Ramos (cell line): ENCODE measurements around the gene IFT43.

Source experiments
- in situ Hi-C: fragments of 300-500 bp; cut with MboI; formaldehyde crosslinking; loops from one replicate; pipeline ENCODE4 v1.14.3; 2022; ENCODE audit warnings: low sequenced_read_pairs; ENCODE audit not compliant: unreplicated experiment

IFT43 gene

DNA sequence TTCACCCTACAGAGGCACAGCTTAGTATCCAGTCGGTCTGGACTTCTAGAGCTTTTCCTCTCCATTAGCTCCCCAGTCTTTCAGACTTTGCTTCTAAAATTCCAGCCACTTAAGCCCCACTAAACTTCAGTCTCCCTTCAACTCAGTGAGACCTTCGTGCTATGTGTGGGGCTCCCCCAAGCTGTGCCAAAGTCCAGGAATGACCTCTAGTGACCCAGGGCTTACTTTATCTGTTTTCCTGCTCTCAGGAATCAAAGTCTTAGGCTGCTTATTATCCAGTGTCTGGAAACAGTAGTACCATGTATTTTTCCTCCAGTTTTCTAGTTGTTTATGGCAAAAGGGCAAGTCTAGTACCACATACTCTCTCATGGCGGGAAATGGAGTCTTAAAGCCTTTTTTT lies 77.8 kb downstream of the IFT43 start:
- in situ Hi-C loops: no loop called here

DNA sequence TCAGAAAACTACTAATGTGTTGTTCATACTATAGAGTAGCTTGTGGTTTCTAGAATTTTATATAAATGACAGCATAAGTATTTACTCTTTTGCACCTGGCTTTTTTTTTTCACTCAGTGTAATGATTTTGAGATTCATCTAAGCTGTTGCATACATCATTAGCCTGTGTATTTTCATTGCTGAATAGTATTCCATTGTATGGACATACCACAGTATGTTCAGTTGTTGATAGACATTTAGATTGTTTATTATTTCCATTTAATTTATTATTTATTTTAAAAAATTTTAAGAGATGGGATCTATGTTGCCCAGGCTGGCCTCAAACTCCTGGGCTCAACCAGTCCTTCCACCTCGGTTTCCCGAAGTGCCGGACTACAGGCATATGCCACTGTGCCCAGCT lies 80.0 kb downstream of the IFT43 start:
- in situ Hi-C loops: no loop called here

DNA sequence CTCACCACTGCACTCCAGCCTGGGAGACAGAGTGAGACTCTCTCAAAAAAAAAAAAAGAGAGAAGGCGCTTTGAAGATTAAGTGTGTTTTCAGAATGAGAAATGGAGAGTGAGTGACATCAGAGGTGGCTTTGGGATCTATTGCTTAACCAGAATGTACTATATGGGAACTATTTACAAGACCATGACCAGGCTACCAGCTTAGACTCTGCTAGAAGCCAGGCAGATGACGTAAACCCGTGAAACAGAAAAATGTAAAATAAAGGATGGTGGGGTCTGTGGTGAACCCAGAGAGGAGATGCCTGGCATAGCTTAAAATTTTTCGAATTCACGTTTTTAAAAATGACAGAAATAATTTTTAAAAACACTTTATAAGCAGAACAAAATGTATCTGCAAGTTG lies 82.0 kb downstream of the IFT43 start:
- in situ Hi-C loops: no loop called here

DNA sequence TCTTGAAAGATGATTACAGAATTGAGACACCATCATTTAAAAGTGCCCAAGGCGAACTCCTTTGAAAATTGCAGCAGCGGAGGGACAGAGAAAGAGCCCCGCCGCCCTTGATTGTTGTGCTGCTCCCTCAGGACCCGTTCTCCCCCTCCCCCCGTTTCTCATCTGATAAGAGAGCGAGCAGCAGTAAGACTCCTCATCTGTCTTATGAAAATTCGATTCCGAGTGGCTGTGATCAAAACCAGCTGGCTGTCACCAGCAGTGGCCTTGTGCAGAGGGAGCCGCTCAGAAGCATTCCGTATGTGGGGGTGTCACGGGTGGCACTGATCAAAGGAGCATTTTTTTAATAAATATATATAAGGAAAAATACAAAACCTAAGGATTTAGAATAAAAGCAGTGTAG lies 88.2 kb downstream of the IFT43 start:
- in situ Hi-C loops: no loop called here

DNA sequence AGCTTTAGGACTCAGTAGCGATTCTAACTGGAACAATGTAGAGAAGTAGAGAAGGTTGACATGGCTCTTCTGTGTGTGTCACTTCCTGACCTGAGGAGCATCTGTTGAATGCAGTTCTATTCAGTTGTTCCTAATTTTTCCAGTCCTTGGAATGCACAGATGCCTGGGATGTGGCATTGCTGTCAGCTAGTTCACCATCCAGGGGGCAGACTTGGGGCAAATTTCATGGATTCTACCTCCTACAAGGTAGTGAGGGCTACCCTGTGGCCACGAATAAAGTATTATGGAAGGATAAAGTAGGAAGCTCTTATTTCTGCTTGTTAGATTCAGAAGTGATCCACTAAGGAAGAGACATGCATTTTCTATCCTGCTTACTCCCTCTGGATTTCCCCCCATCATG lies 91.8 kb downstream of the IFT43 start:
- in situ Hi-C loops: no loop called here

DNA sequence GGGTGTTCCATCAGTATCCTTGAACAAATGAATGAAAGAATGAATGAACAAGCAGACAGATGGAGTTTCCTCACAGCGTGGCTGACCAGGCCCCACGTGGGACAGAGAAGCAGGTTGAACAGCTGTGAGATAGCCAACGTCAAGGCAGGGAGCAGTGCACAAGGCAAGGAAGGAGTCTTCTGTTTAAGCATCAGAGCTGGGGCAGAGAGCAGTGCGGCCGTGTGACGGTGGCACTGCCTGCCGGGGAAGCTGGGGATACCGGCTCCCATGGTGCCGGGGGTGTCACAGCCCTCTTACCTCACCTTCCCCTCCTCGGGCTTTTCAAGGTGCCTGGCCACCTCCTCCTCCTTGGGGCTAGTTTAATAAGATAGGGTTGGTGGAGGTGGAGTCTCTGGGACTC lies 92.9 kb downstream of the IFT43 start:
- in situ Hi-C loops: no loop called here

DNA sequence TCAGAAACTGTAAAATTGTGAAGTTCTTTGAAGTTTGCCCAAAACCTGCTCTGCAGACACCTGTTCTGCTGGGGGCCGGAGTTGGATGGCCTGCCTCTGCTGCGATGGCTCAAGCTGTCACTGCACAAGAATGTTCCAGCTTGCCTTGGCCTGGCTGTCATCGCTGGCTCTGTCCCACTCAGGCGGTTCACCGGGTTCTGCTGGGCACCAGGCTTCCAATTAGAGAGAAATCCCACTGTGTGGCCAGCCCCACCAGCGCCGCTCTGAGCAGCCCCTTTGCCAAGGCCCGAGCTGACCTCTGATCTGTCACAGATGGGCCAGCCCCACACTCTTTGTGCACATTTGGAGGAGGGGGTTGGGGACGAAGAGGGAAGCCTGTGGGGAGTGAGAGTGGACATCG lies 94.5 kb downstream of the IFT43 start:
- in situ Hi-C loops: no loop called here

DNA sequence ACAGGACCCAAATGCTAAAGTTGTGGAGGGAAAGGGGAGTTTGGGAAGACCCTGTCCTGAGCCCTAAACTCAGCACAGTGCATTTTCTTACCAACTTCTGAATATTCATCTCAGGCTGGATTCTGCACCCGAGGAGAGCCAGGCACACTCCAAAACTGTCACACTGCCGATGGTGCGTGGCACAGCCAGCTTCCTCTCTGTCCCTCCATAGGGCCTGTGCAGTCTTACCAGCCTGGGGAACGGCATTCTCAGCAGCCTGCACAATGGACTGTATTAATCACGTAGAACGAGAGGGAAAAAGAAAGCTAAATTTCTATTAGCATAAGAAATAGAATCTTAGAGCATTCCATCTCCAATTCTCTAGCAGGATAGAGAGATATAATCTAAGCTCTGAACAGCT lies 94.9 kb downstream of the IFT43 start:
- in situ Hi-C loops: no loop called here

DNA sequence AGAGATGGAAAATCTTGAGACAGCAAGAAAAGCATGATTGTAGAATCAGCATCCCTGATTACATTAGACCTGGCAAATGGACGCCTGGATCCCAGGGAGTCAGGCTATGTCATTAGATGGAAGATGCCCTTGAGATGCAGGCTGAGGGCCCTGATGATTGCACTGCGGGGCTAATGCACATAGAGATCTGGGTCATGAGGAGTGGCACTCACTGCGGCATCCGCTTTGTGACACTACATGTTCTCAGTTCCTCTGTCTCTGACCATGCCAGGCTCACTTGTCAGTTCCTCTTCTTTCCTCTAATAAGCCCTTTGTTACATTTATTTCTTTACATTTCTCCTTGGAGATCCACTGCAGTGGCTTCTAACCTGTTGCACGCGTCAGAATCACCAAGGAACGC lies 96.1 kb downstream of the IFT43 start:
- in situ Hi-C loops: no loop called here

DNA sequence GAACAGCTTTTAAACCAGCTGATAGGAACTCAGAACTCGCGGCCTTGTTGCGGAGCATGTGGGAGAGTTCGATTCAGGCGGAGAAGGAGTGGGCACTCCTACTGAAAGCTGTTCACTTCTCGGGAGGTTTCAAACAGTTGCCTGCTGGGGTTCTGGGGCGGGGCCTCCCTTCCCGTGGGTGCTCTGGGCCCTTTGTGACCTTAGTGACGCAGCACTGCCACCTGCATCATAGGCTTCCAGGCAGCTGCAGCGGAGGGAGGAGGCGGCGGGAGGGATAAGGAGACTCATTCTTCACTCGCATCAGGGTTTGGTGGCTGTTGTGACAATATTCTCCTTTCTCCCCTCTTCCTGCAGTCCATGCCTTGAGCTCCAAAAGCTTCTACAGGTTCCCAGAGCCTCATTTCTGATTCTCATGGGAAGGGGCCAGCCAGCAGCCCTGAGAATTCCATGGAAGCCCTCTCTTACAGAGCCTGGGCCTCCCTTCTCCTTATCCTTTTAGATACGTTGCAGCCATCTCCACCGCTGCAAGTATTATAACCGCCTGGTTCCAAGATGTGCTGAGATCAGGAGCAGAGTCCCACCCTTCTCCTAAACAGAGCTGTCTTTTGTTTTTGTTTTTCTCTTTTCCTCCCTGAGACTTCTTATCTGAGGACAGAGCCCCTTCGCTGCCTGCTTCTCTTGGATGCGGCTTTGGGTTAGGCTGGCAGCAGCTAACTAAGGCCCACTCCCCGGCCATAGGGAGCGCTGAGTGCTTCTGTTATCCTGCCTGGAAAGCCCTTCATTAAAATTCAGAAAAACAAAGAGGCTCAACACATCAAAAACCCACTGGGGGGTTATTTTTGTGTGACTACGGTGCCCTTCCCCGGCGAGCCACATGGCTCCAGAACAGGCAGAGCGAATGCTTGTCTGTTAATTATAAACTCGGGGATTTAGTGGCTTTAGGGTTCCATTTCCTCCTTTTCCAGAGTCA lies 98.5 kb downstream of the IFT43 start:
- in situ Hi-C loops: no loop called here

DNA sequence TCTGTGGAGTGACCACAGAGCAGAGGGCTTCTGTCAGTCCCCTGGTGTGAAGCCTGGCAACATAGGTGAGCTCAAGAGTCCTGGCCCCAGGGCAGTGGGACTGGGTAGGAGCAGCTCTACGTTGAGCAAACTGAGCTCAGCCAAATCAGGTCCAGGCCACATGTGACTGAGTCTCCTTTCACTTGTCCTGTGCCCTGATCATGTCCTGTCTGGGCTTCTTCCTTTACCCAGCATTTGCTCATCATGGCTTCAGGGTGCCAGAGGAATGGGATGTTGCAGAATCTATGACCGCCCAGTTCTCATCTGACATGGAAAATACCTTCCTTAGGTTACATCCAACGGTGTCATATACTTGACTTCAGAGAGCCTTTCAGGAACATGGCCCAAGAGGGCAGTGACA lies 99.8 kb downstream of the IFT43 start:
- in situ Hi-C loops: no loop called here

DNA sequence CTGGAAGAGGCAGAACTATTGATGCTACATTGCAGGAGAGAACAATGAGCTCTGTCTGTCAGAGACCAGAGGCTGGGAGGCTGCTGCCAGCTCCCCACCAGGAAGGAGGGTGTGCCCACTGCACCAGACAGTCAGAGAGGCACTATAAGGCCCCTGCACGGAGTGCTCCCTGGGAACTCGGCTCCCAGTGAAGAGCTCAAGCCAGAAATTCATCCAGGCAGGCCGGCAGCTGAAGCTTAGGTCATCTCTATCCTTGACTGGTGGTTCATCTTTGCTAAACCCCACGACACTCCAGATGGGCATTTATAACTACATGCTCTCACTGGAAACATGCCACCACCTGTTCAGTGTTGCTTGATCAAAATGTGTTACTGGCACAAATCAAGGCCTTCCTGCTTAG lies 101.1 kb downstream of the IFT43 start:
- in situ Hi-C loops: no loop called here

DNA sequence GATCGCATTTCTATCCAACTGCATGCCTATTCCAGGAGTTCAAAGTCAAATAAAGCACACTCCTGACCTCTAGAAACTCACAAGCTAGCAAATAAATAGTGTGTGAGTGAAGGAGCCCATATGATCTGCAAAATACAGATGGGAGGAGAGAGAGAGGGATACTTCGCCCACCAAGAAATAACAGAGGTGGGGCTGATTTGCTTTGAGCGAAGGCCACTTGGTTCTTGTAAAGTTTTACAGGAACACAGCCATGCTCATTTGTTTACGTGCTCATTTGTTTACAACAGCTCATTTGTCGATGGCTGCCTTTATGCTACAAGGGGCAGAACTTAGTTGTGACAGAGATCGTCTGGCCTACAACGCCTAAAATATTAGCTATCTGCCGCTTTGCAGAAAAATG lies 102.8 kb downstream of the IFT43 start:
- in situ Hi-C loops: no loop called here

DNA sequence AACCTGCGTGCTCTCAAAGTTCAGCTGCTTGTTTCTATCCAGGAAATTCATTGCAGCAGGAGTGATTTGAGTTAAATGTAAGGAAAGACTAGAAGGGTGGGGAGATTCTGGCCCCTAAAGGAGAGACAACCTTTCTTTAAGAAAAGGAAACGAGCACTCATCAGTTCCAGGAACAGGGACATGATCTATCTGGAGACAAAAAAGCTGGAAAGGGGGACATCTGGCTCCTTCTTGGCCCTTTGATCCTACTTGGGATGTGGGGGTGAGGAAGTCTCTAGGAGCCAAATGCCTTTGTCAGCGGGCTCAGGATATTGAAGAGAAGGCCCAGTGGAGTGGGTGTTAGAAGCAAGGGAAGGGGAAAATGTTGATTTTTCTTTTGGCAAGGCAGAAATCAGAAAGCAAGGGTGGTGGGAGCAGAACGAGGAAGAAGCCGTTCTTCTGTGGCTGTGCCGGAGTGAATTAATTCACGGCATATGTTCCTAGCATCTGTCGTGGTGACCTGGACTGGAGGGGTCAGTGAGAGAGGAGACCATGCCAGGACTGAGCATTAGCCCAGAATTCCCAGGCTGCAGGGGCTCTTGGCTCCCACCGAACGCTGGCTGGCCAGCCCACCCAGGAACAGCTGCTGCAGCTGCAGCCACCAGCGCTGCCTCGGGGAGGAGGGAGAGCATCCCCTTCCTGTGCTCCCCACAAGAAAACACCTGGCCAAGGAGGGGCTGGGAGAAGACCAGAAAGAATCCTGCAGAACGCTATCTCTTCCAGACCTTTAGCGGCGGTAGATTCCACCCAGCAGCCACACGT lies 103.4 kb downstream of the IFT43 start:
- in situ Hi-C loops: no loop called here

DNA sequence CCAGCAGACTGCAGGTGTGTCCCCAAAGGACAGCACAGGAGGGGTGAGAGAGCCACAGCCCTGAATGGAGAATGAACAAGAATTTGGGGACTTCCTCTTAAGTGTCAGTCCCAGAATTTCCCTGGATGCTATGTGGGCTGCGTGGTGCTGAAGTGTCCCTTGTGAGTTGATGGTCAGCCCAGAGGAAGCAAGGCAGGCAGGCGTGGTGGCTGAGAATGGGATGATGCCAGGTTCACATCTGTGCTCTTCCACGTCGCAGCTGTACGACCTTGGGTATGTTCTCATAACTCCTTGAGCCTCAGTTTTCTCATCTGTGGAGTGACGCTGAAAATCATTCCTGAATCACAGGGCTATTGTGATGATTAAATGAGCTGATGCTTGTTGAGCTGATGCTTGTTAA lies 104.0 kb downstream of the IFT43 start:
- in situ Hi-C loops: no loop called here

DNA sequence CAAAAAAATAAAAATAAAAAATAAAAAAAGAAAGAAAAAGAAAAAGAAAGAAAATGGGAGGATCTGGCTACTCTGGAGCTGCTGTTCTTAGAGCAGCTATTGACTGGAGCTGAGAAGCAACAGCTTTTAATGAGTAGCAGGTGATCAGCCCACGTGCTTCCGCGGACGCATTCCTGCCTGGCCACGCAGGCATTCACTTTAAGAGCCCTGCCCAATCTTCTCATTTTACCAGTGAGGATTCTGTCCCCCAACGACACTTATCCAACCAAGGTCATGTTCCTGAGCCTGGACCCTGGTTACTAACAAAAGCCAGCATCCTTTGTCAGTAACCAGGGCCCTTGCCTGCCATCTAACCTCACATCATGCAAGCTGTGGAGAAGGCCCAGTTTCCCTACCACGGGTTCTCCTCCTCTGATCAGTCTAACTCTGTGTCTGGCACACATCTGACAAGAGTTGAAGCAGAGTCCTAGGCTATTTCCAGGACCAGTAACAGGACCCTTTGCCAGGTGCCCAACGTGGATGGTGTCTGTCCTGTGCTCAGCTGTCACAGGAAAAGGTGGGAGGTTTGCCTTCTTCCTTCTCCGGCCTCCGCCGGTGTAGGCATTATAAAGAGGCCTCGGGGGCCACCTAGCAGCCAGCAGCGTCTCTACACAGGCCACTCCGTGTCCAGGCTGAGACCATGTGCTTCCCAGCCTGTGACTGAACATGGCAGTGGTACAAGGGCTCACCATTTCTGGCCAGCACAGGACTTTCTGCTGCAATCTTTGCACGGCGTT lies 105.2 kb downstream of the IFT43 start:
- in situ Hi-C loops: no loop called here

DNA sequence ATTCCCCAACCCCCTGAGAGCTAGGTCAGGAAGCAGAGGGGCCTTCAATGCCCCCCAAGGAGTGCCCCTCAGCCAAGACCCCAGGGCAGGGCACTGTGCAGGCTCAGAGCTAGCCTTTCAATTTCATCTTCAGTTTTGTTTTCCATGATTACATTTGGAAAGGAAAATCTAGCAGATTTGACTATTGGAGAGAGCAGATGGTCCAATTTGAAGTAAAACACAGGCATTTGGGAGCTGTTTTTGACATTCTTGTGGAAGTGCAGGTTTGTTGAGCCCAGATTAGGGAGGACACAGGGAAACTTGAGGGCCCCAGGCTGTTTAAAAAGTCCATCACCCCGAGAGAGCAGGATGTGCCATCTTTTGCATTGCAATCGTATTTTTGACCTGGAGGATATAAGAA lies 107.5 kb downstream of the IFT43 start:
- in situ Hi-C loops: no loop called here

DNA sequence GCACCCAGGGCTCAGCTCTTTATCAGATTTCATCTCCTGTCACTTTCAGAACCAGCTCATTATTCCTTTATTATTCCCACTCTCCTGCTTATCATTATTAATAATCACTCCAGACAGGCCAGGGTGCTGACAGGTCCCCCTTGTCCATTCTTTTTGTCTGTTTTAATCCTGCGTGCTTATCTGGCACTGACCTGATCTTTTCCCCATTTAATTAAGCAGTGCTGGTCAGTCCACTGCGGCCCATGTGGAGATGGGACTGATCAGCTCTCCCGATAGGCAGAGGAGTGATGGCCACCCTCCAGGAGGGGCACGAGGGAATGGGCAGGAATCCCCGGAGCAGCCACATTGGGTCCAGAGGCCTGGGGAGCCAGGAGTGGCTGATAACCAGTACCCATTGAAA lies 110.7 kb downstream of the IFT43 start:
- in situ Hi-C loops: no loop called here

DNA sequence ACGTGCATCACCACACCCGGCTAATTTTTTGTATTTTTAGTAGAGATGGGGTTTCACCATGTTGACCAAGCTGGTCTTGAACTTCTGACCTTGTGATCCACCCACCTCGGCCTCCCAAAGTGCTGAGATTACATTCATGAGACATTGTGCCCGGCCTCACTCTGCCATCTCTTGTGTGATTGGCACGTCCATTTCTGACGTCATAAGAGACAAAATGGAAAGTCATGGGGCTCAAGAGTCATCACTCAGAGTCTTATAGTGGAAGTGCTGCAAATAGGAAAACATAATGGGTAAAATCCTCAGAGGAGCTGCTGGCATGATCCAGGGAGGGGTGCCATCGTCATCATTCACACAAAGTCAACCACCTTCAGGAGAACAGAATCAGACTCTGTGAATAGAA lies 112.0 kb downstream of the IFT43 start:
- in situ Hi-C loops: no loop called here

DNA sequence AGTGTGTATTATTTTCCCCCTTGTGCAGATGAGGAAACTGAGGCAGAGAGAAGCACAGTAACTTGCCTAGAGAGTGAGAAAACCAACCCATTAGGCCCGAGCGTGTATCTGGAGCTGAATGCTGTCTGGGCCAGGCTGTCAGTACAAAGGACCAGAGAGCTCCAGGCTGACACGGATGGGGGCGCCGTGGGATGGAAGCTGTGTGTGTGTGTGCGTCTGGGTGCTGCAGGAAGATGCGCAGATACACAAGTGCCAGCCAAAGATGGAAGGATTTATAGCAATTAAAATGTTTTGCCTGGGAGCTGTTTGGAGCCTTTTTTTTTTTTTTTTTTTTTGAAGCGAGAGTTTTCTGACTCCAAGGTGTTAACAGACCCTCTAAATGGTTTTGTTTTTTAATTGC lies 112.5 kb downstream of the IFT43 start:
- in situ Hi-C loops: no loop called here
